Measurements from ENCODE around the gene TMEM205. TPM values are rescaled to one million over a fixed set of nuclear protein-coding genes. Genes with fewer than 3 reads are reported as not detected.

The TMEM205 gene
- total and polyA plus RNA-seq, 2 of the 13 experiments (the other 11 are each of a cell fraction or from before 2014, with no cell fraction given), result 45.5 to 98.7 TPM

GRCh38 chr19:11324079-11324661 lies 21.9 kb downstream of the TMEM205 start (continued):
- 0 out of 2 replicates have a peak, but pooled peaks have one; percentile 37 for TF ChIP-seq ZNF609 (CRISPR knock-in tag; IDR thresholded peaks at IDR 0.05; ENCODE audit: borderline replicate concordance)
- TF ChIP-seq ZFX (CRISPR knock-in tag; IDR thresholded peaks at IDR 0.05; ENCODE audit: low read depth), result peak; percentile 55; the same call in 1 of the 2 replicates
- TF ChIP-seq DRAP1 (CRISPR knock-in tag; IDR thresholded peaks at IDR 0.05), result peak; percentile 34; the same call in 1 of the 2 replicates
- TF ChIP-seq MYPOP (CRISPR knock-in tag; IDR thresholded peaks at IDR 0.05), result 0 out of 2 replicates have a peak, but pooled peaks have one; percentile 28
- no peak for TF ChIP-seq ZNF724P (CRISPR knock-in tag; IDR thresholded peaks at IDR 0.05; ENCODE audit: borderline replicate concordance)
- TF ChIP-seq STAG1 (CRISPR knock-in tag; IDR thresholded peaks at IDR 0.05), result no peak
- no peak for TF ChIP-seq FOXP1 (IDR thresholded peaks at IDR 0.05)
- peak; percentile 77 for TF ChIP-seq FOXP1 (CRISPR knock-in tag; IDR thresholded peaks at IDR 0.05)
- TF ChIP-seq ATF4 (CRISPR knock-in tag; IDR thresholded peaks at IDR 0.05), result peak in 1 of 2 experiments; percentile 96; a peak in 2 of 4 replicates
- TF ChIP-seq RFXAP (CRISPR knock-in tag; IDR thresholded peaks at IDR 0.05; ENCODE audit: borderline replicate concordance), result 0 out of 2 replicates have a peak, but pooled peaks have one; percentile 40
- peak in 1 of 2 experiments; percentile 75; a peak in 1 of 4 replicates for TF ChIP-seq KLF16 (CRISPR knock-in tag; IDR thresholded peaks at IDR 0.05)
- TF ChIP-seq ZSCAN30 (CRISPR knock-in tag; IDR thresholded peaks at IDR 0.05), result no peak
- TF ChIP-seq ZNF335 (CRISPR knock-in tag; IDR thresholded peaks at IDR 0.05), result 0 out of 2 replicates have a peak, but pooled peaks have one; percentile 38
- TF ChIP-seq ZNF441 (CRISPR knock-in tag; IDR thresholded peaks at IDR 0.05; ENCODE audit: borderline replicate concordance), result peak; percentile 41; the same call in 1 of the 2 replicates
- no peak for TF ChIP-seq ZIK1 (CRISPR knock-in tag; IDR thresholded peaks at IDR 0.05; ENCODE audit: borderline replicate concordance, low read depth)
- no peak for TF ChIP-seq ZBTB7B (CRISPR knock-in tag; IDR thresholded peaks at IDR 0.05)
- TF ChIP-seq RNF2 (conservative IDR thresholded peaks at IDR 0.05; ENCODE audit: low read depth), result no peak
- TF ChIP-seq NR2F6 (IDR thresholded peaks at IDR 0.05), result peak; percentile 49
- TF ChIP-seq NR2F6 (CRISPR knock-in tag; IDR thresholded peaks at IDR 0.05), result peak; percentile 73
- TF ChIP-seq FOXO4 (CRISPR knock-in tag; conservative IDR thresholded peaks at IDR 0.05), result no peak
- no peak for TF ChIP-seq TCF12 (IDR thresholded peaks at IDR 0.05)
- no peak for TF ChIP-seq TCF12 (CRISPR knock-in tag; IDR thresholded peaks at IDR 0.05)
